DMS114 treated with DMSO at 0.1 percent for 48 hours (cell line): ENCODE data around the gene GPATCH2L.

ENCODE experiments used
- DNase-seq: peaks from one replicate; lab custom pipeline; 2025; ENCODE audit not compliant: unreplicated experiment; lab: John Stamatoyannopoulos, UW

Gene GPATCH2L

GRCh38 chr14:76252471-76252870 lies 100.7 kb downstream of the GPATCH2L start:
- DNase-seq, result no peak

GRCh38 chr14:76253111-76253510 lies 101.4 kb downstream of the GPATCH2L start:
- no peak for DNase-seq

GRCh38 chr14:76256545-76256944 lies 104.8 kb downstream of the GPATCH2L start:
- no peak for DNase-seq

- DNase-seq, result no peak
These were observed 105.5 kb downstream of the GPATCH2L start for GRCh38 chr14:76257111-76257803.

- no peak for DNase-seq
These were observed 106.2 kb downstream of the GPATCH2L start for GRCh38 chr14:76257842-76258397.

GRCh38 chr14:76259029-76259735 lies 107.5 kb downstream of the GPATCH2L start:
- no peak for DNase-seq

GRCh38 chr14:76260749-76261148 lies 109.0 kb downstream of the GPATCH2L start:
- DNase-seq, result no peak

- no peak for DNase-seq
These were observed 109.7 kb downstream of the GPATCH2L start for GRCh38 chr14:76261371-76261811.

- DNase-seq, result no peak
These were observed 110.9 kb downstream of the GPATCH2L start for GRCh38 chr14:76262641-76263040.
